ENCODE results near the gene GAREM1. TPM values are rescaled to one million over a fixed set of nuclear protein-coding genes. Genes with fewer than 3 reads are reported as not detected.

The GAREM1 gene
- total RNA-seq, 4 donors from 2014 or later, result 42.9 to 70.8 (median 52.6) TPM

- 21% methylated on average over 1 of the region's 1 CpG for WGBS
- no peaks in the 10 kb centered on the region for H3K27me3 ChIP-seq
- H3K4me1 ChIP-seq, result peaks cover 19% of the 10 kb centered on the region
- no peak overlapping the region for H3K27ac ChIP-seq
- no peak for DNase-seq (ENCODE audit: low spot score in 2 of 2)
- no peaks in the 10 kb centered on the region for H3K9me3 ChIP-seq
- no peak overlapping the region for H3K4me3 ChIP-seq
- no peaks in the 10 kb centered on the region for H3K36me3 ChIP-seq
- TF ChIP-seq EP300 (IDR thresholded peaks at IDR 0.05) (no peak), POLR2AphosphoS5 (IDR thresholded peaks at IDR 0.05) (no peak), POLR2A (IDR thresholded peaks at IDR 0.05) (no peak), CTCF (IDR thresholded peaks at IDR 0.05) (no peak)
Observed at GRCh38 chr18:32454593-32454992, 16.1 kb downstream of the GAREM1 start.

GRCh38 chr18:32450874-32451273 is 19.8 kb downstream of the GAREM1 start:
- Histone ChIP-seq H3K4me3 (no peak overlapping the region), H3K9me3 (no peaks in the 10 kb centered on the region), H3K27me3 (no peaks in the 10 kb centered on the region), H3K4me1 (peaks cover 19% of the 10 kb centered on the region), H3K27ac (no peak overlapping the region), H3K36me3 (no peaks in the 10 kb centered on the region)
- TF ChIP-seq CTCF (IDR thresholded peaks at IDR 0.05) (no peak), POLR2AphosphoS5 (IDR thresholded peaks at IDR 0.05) (no peak), EP300 (IDR thresholded peaks at IDR 0.05) (no peak), POLR2A (IDR thresholded peaks at IDR 0.05) (no peak)
- no peak for DNase-seq (ENCODE audit: low spot score in 2 of 2)

GRCh38 chr18:32450026-32450691 is 20.5 kb downstream of the GAREM1 start:
- H3K4me3 ChIP-seq, result no peak overlapping the region
- H3K9me3 ChIP-seq, result no peaks in the 10 kb centered on the region
- peaks cover 13% of the 10 kb centered on the region for H3K4me1 ChIP-seq
- no peaks in the 10 kb centered on the region for H3K27me3 ChIP-seq
- no peak overlapping the region for H3K27ac ChIP-seq
- DNase-seq (ENCODE audit: low spot score in 2 of 2), result no peak
- no peaks in the 10 kb centered on the region for H3K36me3 ChIP-seq
- WGBS, result 71% methylated on average over 3 of the region's 3 CpGs
- TF ChIP-seq CTCF (IDR thresholded peaks at IDR 0.05) (no peak), POLR2A (IDR thresholded peaks at IDR 0.05) (no peak), POLR2AphosphoS5 (IDR thresholded peaks at IDR 0.05) (no peak)

GRCh38 chr18:32446780-32447179 is 23.9 kb downstream of the GAREM1 start:
- 67% methylated on average over 3 of the region's 3 CpGs for WGBS

GRCh38 chr18:32445846-32446245 is 24.8 kb downstream of the GAREM1 start:
- 95% methylated on average over 1 of the region's 1 CpG for WGBS
- no peak for TF ChIP-seq EP300 (IDR thresholded peaks at IDR 0.05)
- no peak for TF ChIP-seq POLR2AphosphoS5 (IDR thresholded peaks at IDR 0.05)
- no peak for TF ChIP-seq POLR2A (IDR thresholded peaks at IDR 0.05)
- TF ChIP-seq CTCF (IDR thresholded peaks at IDR 0.05), result no peak

More at GRCh38 chr18:32446780-32447179, 23.9 kb downstream of the GAREM1 start:
- DNase-seq (ENCODE audit: low spot score in 2 of 2), result no peak
- TF ChIP-seq POLR2AphosphoS5 (IDR thresholded peaks at IDR 0.05) (no peak), EP300 (IDR thresholded peaks at IDR 0.05) (no peak), POLR2A (IDR thresholded peaks at IDR 0.05) (no peak), CTCF (IDR thresholded peaks at IDR 0.05) (no peak)
- Histone ChIP-seq H3K9me3 (no peaks in the 10 kb centered on the region), H3K36me3 (no peaks in the 10 kb centered on the region), H3K4me3 (no peak overlapping the region), H3K27me3 (no peaks in the 10 kb centered on the region), H3K4me1 (peaks cover 3% of the 10 kb centered on the region), H3K27ac (no peak overlapping the region)

More at GRCh38 chr18:32445846-32446245, 24.8 kb downstream of the GAREM1 start:
- Histone ChIP-seq H3K27me3 (no peaks in the 10 kb centered on the region), H3K36me3 (no peaks in the 10 kb centered on the region), H3K27ac (no peak overlapping the region), H3K4me1 (peaks cover 3% of the 10 kb centered on the region), H3K4me3 (no peak overlapping the region), H3K9me3 (no peaks in the 10 kb centered on the region)
- DNase-seq (ENCODE audit: low spot score in 2 of 2), result no peak
